H1 (cell line): ENCODE data around the gene KIDINS220. TPM values are rescaled to one million over a fixed set of nuclear protein-coding genes. Genes with fewer than 3 reads are reported as not detected.

ENCODE experiments used
- YY1 ChIP-seq: IDR thresholded peaks from 2 replicates; pipeline ENCODE4 v1.6.1; 2011; ENCODE audit warnings: low read depth, mild to moderate bottlenecking, low read length
- polyA plus RNA-seq, 7 experiments: library from polyadenylated mRNA; depleted of rRNA in 3 of 7; stranded (reverse) in 5 of 7; unstranded in 2 of 7; fragments of >200 nt in 5 of 7; fragments of 200-250 nt in 2 of 7; gene quantifications; 1 replicate in 5 of 7; 2 replicates in 1 of 7; 4 replicates in 1 of 7; pipeline versions ENCODE4 v1.2.1 to v1.2.3, GENCODE V29; 2011 to 2013; ENCODE audit warnings: missing spikeins in 2 of 7, mixed read lengths in 2 of 7
- total RNA-seq: library from RNA; stranded (reverse); fragmentation: NEBNext Ultra II Directional; extraction: Animal tissue kit (Norgen Biotek cat#: 25700); gene quantifications from 2 replicates; pipeline ENCODE4 v1.2.1, GENCODE V29; 2021
- TF ChIP-seq, protein P1 (sequence below): fragments of 300-600 bp; sonication (generic); IDR thresholded peaks from 2 replicates; pipeline ENCODE4 v1.7.1; 2012; ENCODE audit warnings: low read length, moderate library complexity, mild to moderate bottlenecking, inconsistent platforms; ENCODE audit not compliant: insufficient replicate concordance
- TF ChIP-seq, protein P2 (sequence below): IDR thresholded peaks from 2 replicates; pipeline ENCODE4 v1.6.1; 2012; ENCODE audit warnings: low read length, inconsistent platforms

KIDINS220 gene
- total and polyA plus RNA-seq, 2 of the 8 experiments (the other 6 are each of a cell fraction or from before 2014, with no cell fraction given): 21.2 to 27.1 TPM

DNA sequence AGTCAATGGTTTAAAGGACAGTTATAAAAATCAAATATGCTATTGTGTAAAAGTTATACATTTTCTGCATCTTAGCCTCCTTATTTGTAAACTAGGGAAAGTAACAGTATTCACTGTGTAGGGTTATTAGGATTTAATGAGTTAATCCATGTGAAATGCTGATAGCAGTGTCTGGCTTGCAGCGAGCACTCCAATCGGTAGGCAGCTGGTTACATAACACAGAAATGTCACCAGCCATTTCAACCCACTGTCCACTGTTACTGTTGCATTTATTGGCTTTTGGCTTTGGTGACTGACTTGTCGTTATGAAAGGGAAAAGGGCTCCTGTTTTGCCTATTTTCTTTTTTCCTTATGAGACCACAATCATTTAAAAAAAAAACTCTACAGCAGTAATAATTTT, 116.7 kb downstream of the KIDINS220 start (continued):
- TF ChIP-seq, protein P1, sequence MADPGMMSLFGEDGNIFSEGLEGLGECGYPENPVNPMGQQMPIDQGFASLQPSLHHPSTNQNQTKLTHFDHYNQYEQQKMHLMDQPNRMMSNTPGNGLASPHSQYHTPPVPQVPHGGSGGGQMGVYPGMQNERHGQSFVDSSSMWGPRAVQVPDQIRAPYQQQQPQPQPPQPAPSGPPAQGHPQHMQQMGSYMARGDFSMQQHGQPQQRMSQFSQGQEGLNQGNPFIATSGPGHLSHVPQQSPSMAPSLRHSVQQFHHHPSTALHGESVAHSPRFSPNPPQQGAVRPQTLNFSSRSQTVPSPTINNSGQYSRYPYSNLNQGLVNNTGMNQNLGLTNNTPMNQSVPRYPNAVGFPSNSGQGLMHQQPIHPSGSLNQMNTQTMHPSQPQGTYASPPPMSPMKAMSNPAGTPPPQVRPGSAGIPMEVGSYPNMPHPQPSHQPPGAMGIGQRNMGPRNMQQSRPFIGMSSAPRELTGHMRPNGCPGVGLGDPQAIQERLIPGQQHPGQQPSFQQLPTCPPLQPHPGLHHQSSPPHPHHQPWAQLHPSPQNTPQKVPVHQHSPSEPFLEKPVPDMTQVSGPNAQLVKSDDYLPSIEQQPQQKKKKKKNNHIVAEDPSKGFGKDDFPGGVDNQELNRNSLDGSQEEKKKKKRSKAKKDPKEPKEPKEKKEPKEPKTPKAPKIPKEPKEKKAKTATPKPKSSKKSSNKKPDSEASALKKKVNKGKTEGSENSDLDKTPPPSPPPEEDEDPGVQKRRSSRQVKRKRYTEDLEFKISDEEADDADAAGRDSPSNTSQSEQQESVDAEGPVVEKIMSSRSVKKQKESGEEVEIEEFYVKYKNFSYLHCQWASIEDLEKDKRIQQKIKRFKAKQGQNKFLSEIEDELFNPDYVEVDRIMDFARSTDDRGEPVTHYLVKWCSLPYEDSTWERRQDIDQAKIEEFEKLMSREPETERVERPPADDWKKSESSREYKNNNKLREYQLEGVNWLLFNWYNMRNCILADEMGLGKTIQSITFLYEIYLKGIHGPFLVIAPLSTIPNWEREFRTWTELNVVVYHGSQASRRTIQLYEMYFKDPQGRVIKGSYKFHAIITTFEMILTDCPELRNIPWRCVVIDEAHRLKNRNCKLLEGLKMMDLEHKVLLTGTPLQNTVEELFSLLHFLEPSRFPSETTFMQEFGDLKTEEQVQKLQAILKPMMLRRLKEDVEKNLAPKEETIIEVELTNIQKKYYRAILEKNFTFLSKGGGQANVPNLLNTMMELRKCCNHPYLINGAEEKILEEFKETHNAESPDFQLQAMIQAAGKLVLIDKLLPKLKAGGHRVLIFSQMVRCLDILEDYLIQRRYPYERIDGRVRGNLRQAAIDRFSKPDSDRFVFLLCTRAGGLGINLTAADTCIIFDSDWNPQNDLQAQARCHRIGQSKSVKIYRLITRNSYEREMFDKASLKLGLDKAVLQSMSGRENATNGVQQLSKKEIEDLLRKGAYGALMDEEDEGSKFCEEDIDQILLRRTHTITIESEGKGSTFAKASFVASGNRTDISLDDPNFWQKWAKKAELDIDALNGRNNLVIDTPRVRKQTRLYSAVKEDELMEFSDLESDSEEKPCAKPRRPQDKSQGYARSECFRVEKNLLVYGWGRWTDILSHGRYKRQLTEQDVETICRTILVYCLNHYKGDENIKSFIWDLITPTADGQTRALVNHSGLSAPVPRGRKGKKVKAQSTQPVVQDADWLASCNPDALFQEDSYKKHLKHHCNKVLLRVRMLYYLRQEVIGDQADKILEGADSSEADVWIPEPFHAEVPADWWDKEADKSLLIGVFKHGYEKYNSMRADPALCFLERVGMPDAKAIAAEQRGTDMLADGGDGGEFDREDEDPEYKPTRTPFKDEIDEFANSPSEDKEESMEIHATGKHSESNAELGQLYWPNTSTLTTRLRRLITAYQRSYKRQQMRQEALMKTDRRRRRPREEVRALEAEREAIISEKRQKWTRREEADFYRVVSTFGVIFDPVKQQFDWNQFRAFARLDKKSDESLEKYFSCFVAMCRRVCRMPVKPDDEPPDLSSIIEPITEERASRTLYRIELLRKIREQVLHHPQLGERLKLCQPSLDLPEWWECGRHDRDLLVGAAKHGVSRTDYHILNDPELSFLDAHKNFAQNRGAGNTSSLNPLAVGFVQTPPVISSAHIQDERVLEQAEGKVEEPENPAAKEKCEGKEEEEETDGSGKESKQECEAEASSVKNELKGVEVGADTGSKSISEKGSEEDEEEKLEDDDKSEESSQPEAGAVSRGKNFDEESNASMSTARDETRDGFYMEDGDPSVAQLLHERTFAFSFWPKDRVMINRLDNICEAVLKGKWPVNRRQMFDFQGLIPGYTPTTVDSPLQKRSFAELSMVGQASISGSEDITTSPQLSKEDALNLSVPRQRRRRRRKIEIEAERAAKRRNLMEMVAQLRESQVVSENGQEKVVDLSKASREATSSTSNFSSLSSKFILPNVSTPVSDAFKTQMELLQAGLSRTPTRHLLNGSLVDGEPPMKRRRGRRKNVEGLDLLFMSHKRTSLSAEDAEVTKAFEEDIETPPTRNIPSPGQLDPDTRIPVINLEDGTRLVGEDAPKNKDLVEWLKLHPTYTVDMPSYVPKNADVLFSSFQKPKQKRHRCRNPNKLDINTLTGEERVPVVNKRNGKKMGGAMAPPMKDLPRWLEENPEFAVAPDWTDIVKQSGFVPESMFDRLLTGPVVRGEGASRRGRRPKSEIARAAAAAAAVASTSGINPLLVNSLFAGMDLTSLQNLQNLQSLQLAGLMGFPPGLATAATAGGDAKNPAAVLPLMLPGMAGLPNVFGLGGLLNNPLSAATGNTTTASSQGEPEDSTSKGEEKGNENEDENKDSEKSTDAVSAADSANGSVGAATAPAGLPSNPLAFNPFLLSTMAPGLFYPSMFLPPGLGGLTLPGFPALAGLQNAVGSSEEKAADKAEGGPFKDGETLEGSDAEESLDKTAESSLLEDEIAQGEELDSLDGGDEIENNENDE: no peak
- TF ChIP-seq, protein P2, sequence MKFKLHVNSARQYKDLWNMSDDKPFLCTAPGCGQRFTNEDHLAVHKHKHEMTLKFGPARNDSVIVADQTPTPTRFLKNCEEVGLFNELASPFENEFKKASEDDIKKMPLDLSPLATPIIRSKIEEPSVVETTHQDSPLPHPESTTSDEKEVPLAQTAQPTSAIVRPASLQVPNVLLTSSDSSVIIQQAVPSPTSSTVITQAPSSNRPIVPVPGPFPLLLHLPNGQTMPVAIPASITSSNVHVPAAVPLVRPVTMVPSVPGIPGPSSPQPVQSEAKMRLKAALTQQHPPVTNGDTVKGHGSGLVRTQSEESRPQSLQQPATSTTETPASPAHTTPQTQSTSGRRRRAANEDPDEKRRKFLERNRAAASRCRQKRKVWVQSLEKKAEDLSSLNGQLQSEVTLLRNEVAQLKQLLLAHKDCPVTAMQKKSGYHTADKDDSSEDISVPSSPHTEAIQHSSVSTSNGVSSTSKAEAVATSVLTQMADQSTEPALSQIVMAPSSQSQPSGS: no peak
- TF ChIP-seq YY1: no peak
